ENCODE results near the gene DEFB124.

GRCh38 chr20:31522731-31523130 lies 47.8 kb upstream of the DEFB124 start:
- no peak for TF ChIP-seq ZNF639 (tag by site-specific recombination; IDR thresholded peaks at IDR 0.05)
- TF ChIP-seq ZFP37 (tag by site-specific recombination; IDR thresholded peaks at IDR 0.05), result no peak
- no peak for TF ChIP-seq TCF7L2 (IDR thresholded peaks at IDR 0.05; ENCODE audit: borderline replicate concordance, low read depth, low read length)
- TF ChIP-seq ZSCAN30 (tag by site-specific recombination; IDR thresholded peaks at IDR 0.05), result no peak
